ENCODE measurements around the gene RUNX2. TPM values are rescaled to one million over a fixed set of nuclear protein-coding genes. Genes with fewer than 3 reads are reported as not detected.

The RUNX2 gene
- total and polyA plus RNA-seq, 10 of the 15 experiments (the other 5 are each of a cell fraction or from before 2014, with no cell fraction given): 0.01 to 0.77 (median 0.15) TPM; not detected in 3

DNA sequence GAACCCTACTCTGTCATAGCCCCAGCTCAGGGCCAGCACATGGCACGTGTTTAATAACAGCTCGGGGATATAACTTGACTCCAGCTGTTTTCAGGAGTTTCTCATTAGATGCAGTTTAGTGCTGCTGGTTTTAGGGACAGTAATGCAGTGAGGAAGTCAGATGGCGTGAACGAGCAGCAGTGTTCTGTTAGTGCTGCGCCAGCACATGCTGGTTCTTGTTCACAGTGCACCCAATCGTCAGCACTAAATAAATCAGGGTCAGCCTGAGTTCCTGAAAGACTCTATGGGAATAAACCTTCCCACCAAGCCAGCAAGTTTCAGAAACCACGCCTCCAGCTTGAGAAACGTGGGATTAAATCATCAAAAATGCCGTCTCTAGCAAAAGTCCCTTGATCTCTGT, 285.5 kb downstream of the RUNX2 start:
- ATAC-seq (no peak), FAIRE-seq (no peak), DNase-seq (ENCODE audit: low read depth, low spot score) (no peak)
- CTCF ChIA-PET: no interaction called here
- Histone ChIP-seq H3K36me3 (ENCODE audit: control insufficient read depth in 2 of 2, insufficient read depth in 2 of 2, low read length in 1 of 2) (no peaks in the 10 kb centered on the region), H3K9ac (ENCODE audit: control insufficient read depth, insufficient read depth, low read length) (no peak overlapping the region), H4K20me1 (ENCODE audit: control insufficient read depth, insufficient read depth) (no peaks in the 10 kb centered on the region), H3K79me2 (ENCODE audit: control insufficient read depth, insufficient read depth, low read length) (no peaks in the 10 kb centered on the region), H3K4me2 (ENCODE audit: control insufficient read depth, insufficient read depth) (no peak overlapping the region), H3K4me1 (ENCODE audit: control insufficient read depth, insufficient read depth, low read length) (no peaks in the 10 kb centered on the region), H3K9me3 (replicated peaks; ENCODE audit: control insufficient read depth, insufficient read depth, low read length) (no peaks in the 10 kb centered on the region), H3K27ac (ENCODE audit: control insufficient read depth, insufficient read depth) (no peak overlapping the region), H2AFZ (ENCODE audit: control insufficient read depth, low read depth, low read length) (no peak overlapping the region), H3K27me3 (replicated peaks in 1 of 2; ENCODE audit: control insufficient read depth in 2 of 2, insufficient read depth in 2 of 2, low read length in 1 of 2) (no peaks in the 10 kb centered on the region; a peak in 1 of 4 replicates), H3K4me3 (no peak overlapping the region)
- POLR2A ChIA-PET: no interaction called here
- WGBS (ENCODE audit: insufficient coverage, insufficient replicate concordance, low lambda C conversion rate, missing lambda C conversion rate): 30% methylated on average over 9 of the region's 9 CpGs
- SMC1A ChIA-PET (ENCODE audit: uncharacterized antibody, unreplicated experiment): no interaction called here
- intact Hi-C loops (cut with micrococcal nuclease; ENCODE audit: unreplicated experiment): no loop called here
- TF ChIP-seq RAD51 (IDR thresholded peaks at IDR 0.05): no peak
- no peak for TF ChIP-seq GABPA (IDR thresholded peaks at IDR 0.05; ENCODE audit: low read depth)
- no peak for TF ChIP-seq HDGF (IDR thresholded peaks at IDR 0.05)
- no peak for TF ChIP-seq POLR2AphosphoS5 (IDR thresholded peaks at IDR 0.05; ENCODE audit: low read length)
- TF ChIP-seq TARDBP (IDR thresholded peaks at IDR 0.05; ENCODE audit: borderline replicate concordance): no peak
- TF ChIP-seq NR2C2 (IDR thresholded peaks at IDR 0.05; ENCODE audit: borderline replicate concordance, control insufficient read depth, insufficient read length, low read depth): no peak
- TF ChIP-seq KDM1A (IDR thresholded peaks at IDR 0.05; ENCODE audit: borderline replicate concordance): no peak
- no peak for TF ChIP-seq NRF1 (conservative IDR thresholded peaks at IDR 0.05; ENCODE audit: low read depth, low read length)
- TF ChIP-seq RELA (IDR thresholded peaks at IDR 0.05; ENCODE audit: borderline replicate concordance, partially characterized antibody): no peak
- no peak for TF ChIP-seq SRF (IDR thresholded peaks at IDR 0.05; ENCODE audit: low read depth in 2 of 2, low read length in 2 of 2)
- no peak for TF ChIP-seq JUND (IDR thresholded peaks at IDR 0.05; ENCODE audit: low read depth, low read length)
- no peak for TF ChIP-seq POLR2AphosphoS2 (IDR thresholded peaks at IDR 0.05; ENCODE audit: low read depth, low read length)
- TF ChIP-seq, protein P1, sequence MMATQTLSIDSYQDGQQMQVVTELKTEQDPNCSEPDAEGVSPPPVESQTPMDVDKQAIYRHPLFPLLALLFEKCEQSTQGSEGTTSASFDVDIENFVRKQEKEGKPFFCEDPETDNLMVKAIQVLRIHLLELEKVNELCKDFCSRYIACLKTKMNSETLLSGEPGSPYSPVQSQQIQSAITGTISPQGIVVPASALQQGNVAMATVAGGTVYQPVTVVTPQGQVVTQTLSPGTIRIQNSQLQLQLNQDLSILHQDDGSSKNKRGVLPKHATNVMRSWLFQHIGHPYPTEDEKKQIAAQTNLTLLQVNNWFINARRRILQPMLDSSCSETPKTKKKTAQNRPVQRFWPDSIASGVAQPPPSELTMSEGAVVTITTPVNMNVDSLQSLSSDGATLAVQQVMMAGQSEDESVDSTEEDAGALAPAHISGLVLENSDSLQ (IDR thresholded peaks at IDR 0.05): no peak
- no peak for TF ChIP-seq IKZF1 (conservative IDR thresholded peaks at IDR 0.05)
- BruUV-seq (replicated peaks): no TSS peak
- in situ Hi-C loops (cut with MboI): no loop called here
- RAD21 ChIA-PET (ENCODE audit: unreplicated experiment): no interaction called here
